Spleen (tissue), 7 donors: Measurements from ENCODE around the gene VEGFC.

Experiments
- CTCF ChIP-seq, 11 experiments: fragments of 200-600 bp in 7 of 11; fragments of 450-650 bp in 4 of 11; sonication (generic) in 4 of 11; IDR thresholded peaks in 8 of 11; conservative IDR thresholded peaks in 3 of 11; 1 replicate in 7 of 11; 2 replicates in 4 of 11; pipeline versions ENCODE4 v1.4.0 to v1.8.0; 2016 to 2021; ENCODE audit warnings: antibody characterized with exemption in 11 of 11, inconsistent platforms in 4 of 11, mild to moderate bottlenecking in 1 of 11
- POLR2A ChIP-seq, 3 donors: fragments of 450-650 bp; IDR thresholded peaks; one replicate each; pipeline ENCODE4 v1.5.1; 2017; ENCODE audit warnings: antibody characterized with exemption in 3 of 3, mild to moderate bottlenecking in 1 of 3
- donor health status: DM: no; HTN: no; CAD: no; lungs with moderate emphysema.
- donor health status: DM: no; HTN: no; CAD: no.
- donor health status: DM: no; HTN: no; CAD: no.

GRCh38 chr4:176654565-176655216 is 138.0 kb downstream of the VEGFC start:
- no peak for TF ChIP-seq CTCF (IDR thresholded peaks at IDR 0.05 in 8 of 11, conservative IDR thresholded peaks at IDR 0.05 in 3 of 11)
- no peak for TF ChIP-seq POLR2A (IDR thresholded peaks at IDR 0.05)
